HepG2 (cell line): ENCODE measurements around the gene BIK. TPM values are rescaled to one million over a fixed set of nuclear protein-coding genes. Genes with fewer than 3 reads are reported as not detected.
A peak's percentile ranks its signal among the peaks of the same experiment; 100 is the strongest.

Experiments
- BCL6 ChIP-seq: IDR thresholded peaks from 2 replicates; pipeline ENCODE4 v1.6.1; 2016; ENCODE audit warnings: missing genetic modification reagents, missing compliant biosample characterization
- BRF2 ChIP-seq: sonication (generic); formaldehyde crosslinking; IDR thresholded peaks from 2 replicates; pipeline ENCODE4 v1.8.1; 2022; ENCODE audit warnings: mild to moderate bottlenecking, missing genetic modification reagents
- DMTF1 ChIP-seq: sonication (generic); formaldehyde crosslinking; IDR thresholded peaks from 2 replicates; pipeline ENCODE4 v1.4.0; 2020; ENCODE audit warnings: mild to moderate bottlenecking, missing genetic modification reagents
- ELF1 ChIP-seq: sonication (generic); formaldehyde crosslinking; IDR thresholded peaks from 2 replicates; pipeline ENCODE4 v1.4.0; 2020; ENCODE audit warnings: missing genetic modification reagents
- HCFC1 ChIP-seq: fragments of 150-350 bp; IDR thresholded peaks from 2 replicates; pipeline ENCODE4 v1.6.1; 2014; ENCODE audit warnings: low read depth, low read length
- JUN ChIP-seq: sonication (generic); formaldehyde crosslinking; IDR thresholded peaks from 2 replicates; pipeline ENCODE4 v1.4.0; 2020; ENCODE audit warnings: mild to moderate bottlenecking, missing genetic modification reagents
- RXRB ChIP-seq: IDR thresholded peaks from 2 replicates; pipeline ENCODE4 v1.6.1; 2016; ENCODE audit warnings: borderline replicate concordance, missing genetic modification reagents, missing compliant biosample characterization
- SAFB2 ChIP-seq: sonication (generic); formaldehyde crosslinking; IDR thresholded peaks from 2 replicates; pipeline ENCODE4 v1.5.1; 2020; ENCODE audit warnings: missing genetic modification reagents, low read depth, mild to moderate bottlenecking, borderline replicate concordance
- ZNF138 ChIP-seq: sonication (generic); formaldehyde crosslinking; IDR thresholded peaks from 2 replicates; pipeline ENCODE4 v1.5.0; 2020; ENCODE audit warnings: mild to moderate bottlenecking, low read depth, missing genetic modification reagents
- ZNF282 ChIP-seq: fragments of 450-650 bp; IDR thresholded peaks from 2 replicates; pipeline ENCODE4 v1.6.1; 2018; ENCODE audit not compliant: partially characterized antibody
- ZNF292 ChIP-seq: sonication (generic); formaldehyde crosslinking; IDR thresholded peaks from 2 replicates; pipeline ENCODE4 v1.8.1; 2022; ENCODE audit warnings: mild to moderate bottlenecking, low read depth, missing genetic modification reagents, borderline replicate concordance
- ZNF34 ChIP-seq: sonication (generic); formaldehyde crosslinking; IDR thresholded peaks from 2 replicates; pipeline ENCODE4 v1.4.0; 2020; ENCODE audit warnings: mild to moderate bottlenecking, missing genetic modification reagents, borderline replicate concordance
- ZNF484 ChIP-seq: sonication (generic); formaldehyde crosslinking; IDR thresholded peaks from 2 replicates; pipeline ENCODE4 v1.5.1; 2020; ENCODE audit warnings: mild to moderate bottlenecking, low read depth, missing genetic modification reagents, borderline replicate concordance
- ZNF713 ChIP-seq: sonication (generic); formaldehyde crosslinking; IDR thresholded peaks from 2 replicates; pipeline ENCODE4 v1.4.0; 2020; ENCODE audit warnings: mild to moderate bottlenecking, missing genetic modification reagents
- ZNF83 ChIP-seq: sonication (generic); formaldehyde crosslinking; IDR thresholded peaks from 2 replicates; pipeline ENCODE4 v1.4.0; 2020; ENCODE audit warnings: missing genetic modification reagents, mild to moderate bottlenecking, borderline replicate concordance
- polyA plus RNA-seq, 8 experiments: library from polyadenylated mRNA; depleted of rRNA in 3 of 8; stranded (reverse) in 7 of 8; unstranded in 1 of 8; fragments of >200 nt; fragmentation: Illumina TruSeq in 4 of 8; extraction: Trizol in 4 of 8; gene quantifications; 2 replicates each; pipeline versions ENCODE4 v1.2.1 to v1.2.3, GENCODE V29; 2011 to 2016; ENCODE audit warnings: low read depth in 4 of 8, missing spikeins in 1 of 8, mixed read lengths in 1 of 8; ENCODE audit not compliant: insufficient read depth in 1 of 8
- total RNA-seq, 5 experiments: library from RNA; depleted of rRNA; stranded (reverse); fragments of >200 nt; fragmentation: Illumina TruSeq; extraction: Trizol; gene quantifications; 2 replicates each; pipeline ENCODE4 v1.2.3, GENCODE V29; 2016; ENCODE audit warnings: low read depth in 1 of 5
- TF ChIP-seq, protein P1 (sequence below): sonication (generic); formaldehyde crosslinking; IDR thresholded peaks from 2 replicates; pipeline ENCODE4 v1.5.1; 2020; ENCODE audit warnings: mild to moderate bottlenecking, missing genetic modification reagents, moderate library complexity
- TF ChIP-seq, protein P2 (sequence below): sonication (generic); formaldehyde crosslinking; IDR thresholded peaks from 2 replicates; pipeline ENCODE4 v1.4.0; 2020; ENCODE audit warnings: low read depth, missing genetic modification reagents

Gene BIK
- total and polyA plus RNA-seq, 2 of the 13 experiments (the other 11 are each of a cell fraction or from before 2014, with no cell fraction given) = 0.54 to 0.80 TPM

DNA sequence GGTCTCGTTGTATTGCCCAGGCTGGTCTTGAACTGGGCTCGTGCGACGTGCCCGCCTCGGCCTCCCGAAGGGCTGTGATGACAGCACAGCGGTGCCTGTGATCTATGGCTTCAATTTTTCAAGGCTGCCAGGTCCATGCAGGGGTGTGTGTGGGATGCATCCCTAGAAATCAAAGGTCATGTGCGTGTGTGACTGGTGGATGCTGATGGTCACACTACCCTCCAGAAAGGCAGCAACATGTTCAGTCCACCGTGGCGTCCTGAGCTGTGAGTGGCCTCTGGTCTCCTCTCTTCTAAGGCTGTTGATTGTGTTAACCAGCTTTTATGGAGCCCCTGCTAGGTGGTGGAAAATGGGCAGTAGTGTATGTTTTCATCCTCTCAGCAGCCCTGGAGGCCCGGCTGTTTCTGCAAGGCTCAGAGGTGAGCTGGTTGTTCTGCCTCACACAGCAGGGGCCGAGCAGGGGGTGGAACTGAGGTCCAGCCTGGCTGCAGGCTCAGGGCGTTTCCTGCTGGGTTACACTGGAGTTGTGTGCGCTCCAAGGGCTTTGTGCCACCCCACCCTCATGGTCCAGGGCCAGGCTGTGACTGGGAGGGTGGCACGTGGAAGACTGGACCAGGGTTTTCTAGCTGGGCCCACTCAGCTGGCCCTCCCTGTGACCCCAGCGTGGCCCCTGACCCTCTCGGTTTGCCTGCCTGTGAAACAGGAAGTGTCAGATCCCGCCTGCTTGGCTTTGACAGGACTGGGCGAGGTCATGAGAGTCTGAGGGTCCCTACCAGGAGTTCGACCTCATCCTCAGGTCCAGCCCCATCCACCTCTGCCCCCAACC is 7.7 kb downstream of the BIK start (continued):
- TF ChIP-seq DMTF1 (CRISPR knock-in tag) = no peak
- TF ChIP-seq BCL6 = peak; percentile 19; the same call in 1 of the 2 replicates
- no peak for TF ChIP-seq ZNF282
- TF ChIP-seq, protein P1, sequence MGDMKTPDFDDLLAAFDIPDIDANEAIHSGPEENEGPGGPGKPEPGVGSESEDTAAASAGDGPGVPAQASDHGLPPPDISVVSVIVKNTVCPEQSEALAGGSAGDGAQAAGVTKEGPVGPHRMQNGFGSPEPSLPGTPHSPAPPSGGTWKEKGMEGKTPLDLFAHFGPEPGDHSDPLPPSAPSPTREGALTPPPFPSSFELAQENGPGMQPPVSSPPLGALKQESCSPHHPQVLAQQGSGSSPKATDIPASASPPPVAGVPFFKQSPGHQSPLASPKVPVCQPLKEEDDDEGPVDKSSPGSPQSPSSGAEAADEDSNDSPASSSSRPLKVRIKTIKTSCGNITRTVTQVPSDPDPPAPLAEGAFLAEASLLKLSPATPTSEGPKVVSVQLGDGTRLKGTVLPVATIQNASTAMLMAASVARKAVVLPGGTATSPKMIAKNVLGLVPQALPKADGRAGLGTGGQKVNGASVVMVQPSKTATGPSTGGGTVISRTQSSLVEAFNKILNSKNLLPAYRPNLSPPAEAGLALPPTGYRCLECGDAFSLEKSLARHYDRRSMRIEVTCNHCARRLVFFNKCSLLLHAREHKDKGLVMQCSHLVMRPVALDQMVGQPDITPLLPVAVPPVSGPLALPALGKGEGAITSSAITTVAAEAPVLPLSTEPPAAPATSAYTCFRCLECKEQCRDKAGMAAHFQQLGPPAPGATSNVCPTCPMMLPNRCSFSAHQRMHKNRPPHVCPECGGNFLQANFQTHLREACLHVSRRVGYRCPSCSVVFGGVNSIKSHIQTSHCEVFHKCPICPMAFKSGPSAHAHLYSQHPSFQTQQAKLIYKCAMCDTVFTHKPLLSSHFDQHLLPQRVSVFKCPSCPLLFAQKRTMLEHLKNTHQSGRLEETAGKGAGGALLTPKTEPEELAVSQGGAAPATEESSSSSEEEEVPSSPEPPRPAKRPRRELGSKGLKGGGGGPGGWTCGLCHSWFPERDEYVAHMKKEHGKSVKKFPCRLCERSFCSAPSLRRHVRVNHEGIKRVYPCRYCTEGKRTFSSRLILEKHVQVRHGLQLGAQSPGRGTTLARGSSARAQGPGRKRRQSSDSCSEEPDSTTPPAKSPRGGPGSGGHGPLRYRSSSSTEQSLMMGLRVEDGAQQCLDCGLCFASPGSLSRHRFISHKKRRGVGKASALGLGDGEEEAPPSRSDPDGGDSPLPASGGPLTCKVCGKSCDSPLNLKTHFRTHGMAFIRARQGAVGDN (CRISPR knock-in tag) = peak; percentile 76
- TF ChIP-seq SAFB2 = no peak
- no peak for TF ChIP-seq ZNF713 (CRISPR knock-in tag)
- no peak for TF ChIP-seq ZNF34 (CRISPR knock-in tag)
- TF ChIP-seq HCFC1 = no peak
- TF ChIP-seq BRF2 (CRISPR knock-in tag) = no peak
- TF ChIP-seq ZNF484 (CRISPR knock-in tag) = no peak
- no peak for TF ChIP-seq RXRB (CRISPR knock-in tag)
- no peak for TF ChIP-seq ZNF83 (CRISPR knock-in tag)
- TF ChIP-seq ZNF292 (CRISPR knock-in tag) = 0 out of 2 replicates have a peak, but pooled peaks have one; percentile 17
- TF ChIP-seq ELF1 = peak; percentile 25; the same call in 1 of the 2 replicates
- TF ChIP-seq ZNF138 = peak; percentile 50; the same call in 1 of the 2 replicates
- no peak for TF ChIP-seq JUN (CRISPR knock-in tag)
- TF ChIP-seq, protein P2, sequence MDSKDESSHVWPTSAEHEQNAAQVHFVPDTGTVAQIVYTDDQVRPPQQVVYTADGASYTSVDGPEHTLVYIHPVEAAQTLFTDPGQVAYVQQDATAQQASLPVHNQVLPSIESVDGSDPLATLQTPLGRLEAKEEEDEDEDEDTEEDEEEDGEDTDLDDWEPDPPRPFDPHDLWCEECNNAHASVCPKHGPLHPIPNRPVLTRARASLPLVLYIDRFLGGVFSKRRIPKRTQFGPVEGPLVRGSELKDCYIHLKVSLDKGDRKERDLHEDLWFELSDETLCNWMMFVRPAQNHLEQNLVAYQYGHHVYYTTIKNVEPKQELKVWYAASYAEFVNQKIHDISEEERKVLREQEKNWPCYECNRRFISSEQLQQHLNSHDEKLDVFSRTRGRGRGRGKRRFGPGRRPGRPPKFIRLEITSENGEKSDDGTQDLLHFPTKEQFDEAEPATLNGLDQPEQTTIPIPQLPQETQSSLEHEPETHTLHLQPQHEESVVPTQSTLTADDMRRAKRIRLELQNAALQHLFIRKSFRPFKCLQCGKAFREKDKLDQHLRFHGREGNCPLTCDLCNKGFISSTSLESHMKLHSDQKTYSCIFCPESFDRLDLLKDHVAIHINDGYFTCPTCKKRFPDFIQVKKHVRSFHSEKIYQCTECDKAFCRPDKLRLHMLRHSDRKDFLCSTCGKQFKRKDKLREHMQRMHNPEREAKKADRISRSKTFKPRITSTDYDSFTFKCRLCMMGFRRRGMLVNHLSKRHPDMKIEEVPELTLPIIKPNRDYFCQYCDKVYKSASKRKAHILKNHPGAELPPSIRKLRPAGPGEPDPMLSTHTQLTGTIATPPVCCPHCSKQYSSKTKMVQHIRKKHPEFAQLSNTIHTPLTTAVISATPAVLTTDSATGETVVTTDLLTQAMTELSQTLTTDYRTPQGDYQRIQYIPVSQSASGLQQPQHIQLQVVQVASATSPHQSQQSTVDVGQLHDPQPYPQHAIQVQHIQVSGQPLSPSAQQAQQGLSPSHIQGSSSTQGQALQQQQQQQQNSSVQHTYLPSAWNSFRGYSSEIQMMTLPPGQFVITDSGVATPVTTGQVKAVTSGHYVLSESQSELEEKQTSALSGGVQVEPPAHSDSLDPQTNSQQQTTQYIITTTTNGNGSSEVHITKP = no peak
